ENCODE data around the gene CYP24A1.

- TF ChIP-seq CTCF (IDR thresholded peaks at IDR 0.05): no peak
- no peak for TF ChIP-seq POLR2A (IDR thresholded peaks at IDR 0.05)
Observed at GRCh38 chr20:54161008-54161820, 12.6 kb downstream of the CYP24A1 start.
